Loucy (cell line): ENCODE data around the gene SQSTM1.

Experiments
- EZH2phosphoT487 ChIP-seq: fragments of 200-600 bp; IDR thresholded peaks from 2 replicates; pipeline ENCODE4 v1.6.1; 2018; ENCODE audit warnings: antibody characterized with exemption, mild to moderate bottlenecking, moderate library complexity, borderline replicate concordance
- TF ChIP-seq, protein P1 (sequence below): fragments of 200-600 bp; sonication (generic); conservative IDR thresholded peaks from 2 replicates; pipeline ENCODE4 v1.5.1; 2014; ENCODE audit warnings: mild to moderate bottlenecking, antibody characterized with exemption, low read length

DNA sequence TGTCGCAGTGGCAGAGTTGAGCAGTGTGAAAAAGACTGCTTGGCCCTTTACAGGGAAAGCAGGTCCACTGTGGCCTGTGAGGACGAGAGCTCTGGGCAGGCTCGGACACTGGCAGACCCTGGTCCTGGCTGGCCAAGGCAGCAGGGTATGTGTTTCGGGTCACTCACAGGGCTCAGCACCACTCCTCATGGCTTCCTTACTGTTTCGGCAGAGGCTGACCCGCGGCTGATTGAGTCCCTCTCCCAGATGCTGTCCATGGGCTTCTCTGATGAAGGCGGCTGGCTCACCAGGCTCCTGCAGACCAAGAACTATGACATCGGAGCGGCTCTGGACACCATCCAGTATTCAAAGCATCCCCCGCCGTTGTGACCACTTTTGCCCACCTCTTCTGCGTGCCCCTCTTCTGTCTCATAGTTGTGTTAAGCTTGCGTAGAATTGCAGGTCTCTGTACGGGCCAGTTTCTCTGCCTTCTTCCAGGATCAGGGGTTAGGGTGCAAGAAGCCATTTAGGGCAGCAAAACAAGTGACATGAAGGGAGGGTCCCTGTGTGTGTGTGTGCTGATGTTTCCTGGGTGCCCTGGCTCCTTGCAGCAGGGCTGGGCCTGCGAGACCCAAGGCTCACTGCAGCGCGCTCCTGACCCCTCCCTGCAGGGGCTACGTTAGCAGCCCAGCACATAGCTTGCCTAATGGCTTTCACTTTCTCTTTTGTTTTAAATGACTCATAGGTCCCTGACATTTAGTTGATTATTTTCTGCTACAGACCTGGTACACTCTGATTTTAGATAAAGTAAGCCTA lies 15.7 kb downstream of the SQSTM1 start:
- TF ChIP-seq, protein P1, sequence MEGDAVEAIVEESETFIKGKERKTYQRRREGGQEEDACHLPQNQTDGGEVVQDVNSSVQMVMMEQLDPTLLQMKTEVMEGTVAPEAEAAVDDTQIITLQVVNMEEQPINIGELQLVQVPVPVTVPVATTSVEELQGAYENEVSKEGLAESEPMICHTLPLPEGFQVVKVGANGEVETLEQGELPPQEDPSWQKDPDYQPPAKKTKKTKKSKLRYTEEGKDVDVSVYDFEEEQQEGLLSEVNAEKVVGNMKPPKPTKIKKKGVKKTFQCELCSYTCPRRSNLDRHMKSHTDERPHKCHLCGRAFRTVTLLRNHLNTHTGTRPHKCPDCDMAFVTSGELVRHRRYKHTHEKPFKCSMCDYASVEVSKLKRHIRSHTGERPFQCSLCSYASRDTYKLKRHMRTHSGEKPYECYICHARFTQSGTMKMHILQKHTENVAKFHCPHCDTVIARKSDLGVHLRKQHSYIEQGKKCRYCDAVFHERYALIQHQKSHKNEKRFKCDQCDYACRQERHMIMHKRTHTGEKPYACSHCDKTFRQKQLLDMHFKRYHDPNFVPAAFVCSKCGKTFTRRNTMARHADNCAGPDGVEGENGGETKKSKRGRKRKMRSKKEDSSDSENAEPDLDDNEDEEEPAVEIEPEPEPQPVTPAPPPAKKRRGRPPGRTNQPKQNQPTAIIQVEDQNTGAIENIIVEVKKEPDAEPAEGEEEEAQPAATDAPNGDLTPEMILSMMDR, result no peak
- TF ChIP-seq EZH2phosphoT487, result no peak
